Measurements from ENCODE around the gene RDM1.
A peak's percentile ranks its signal among the peaks of the same experiment; 100 is the strongest.

The RDM1 gene

DNA sequence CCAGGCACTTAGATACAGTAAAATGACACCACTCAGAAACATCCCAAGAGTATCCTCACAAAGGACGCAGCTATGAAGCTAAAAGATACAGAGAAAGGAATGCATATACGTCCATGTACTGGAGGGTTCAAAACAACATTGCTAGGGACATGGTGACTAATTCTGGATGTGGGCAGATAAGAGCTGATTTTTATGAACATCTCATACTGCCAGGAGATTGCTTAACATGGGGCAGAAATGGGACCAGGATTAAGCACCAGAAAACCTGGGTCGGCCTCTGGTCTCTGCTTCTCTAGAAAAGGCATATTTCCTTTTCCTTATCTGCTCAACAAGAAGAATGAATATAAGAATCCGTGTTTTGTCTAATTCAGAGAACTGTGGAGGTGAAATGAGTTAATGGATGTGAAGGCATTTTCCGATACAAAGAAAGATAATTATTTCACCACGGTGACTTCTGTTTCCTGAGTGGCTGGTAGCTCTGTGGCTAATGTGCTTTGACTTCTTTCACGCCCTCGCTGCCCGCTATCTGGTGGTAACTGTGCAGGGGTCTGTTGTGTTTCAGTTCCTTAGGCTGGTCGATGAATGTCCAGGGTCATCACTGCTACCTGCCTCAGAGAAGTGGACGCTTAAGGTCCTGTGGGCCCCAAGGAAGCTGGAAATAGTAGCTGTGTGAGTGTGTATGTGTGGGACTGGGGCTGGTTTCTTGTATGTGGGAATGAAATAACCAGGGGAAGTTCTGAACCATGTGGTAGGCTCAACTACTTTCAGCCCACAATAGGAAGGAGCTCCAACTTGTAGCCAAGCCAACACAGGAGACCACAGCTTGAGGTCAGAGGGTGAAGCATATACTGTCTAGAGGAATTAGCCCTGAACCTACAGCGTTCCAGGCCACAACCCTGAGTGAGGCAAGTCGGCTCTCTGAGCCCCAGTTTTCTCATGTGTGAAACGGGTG, 34.7 kb downstream of the RDM1 start:
- peak; percentile 91 for DNase-seq (ENCODE audit: low read depth in 1 of 2, low spot score in 1 of 2)
- Histone ChIP-seq H3K27me3 (ENCODE audit: insufficient read depth, poor library complexity, severe bottlenecking) (no peaks in the 10 kb centered on the region), H3K4me3 (replicated peaks; ENCODE audit: insufficient read depth, low read length) (no peak overlapping the region), H3K27ac (replicated peaks) (peak overlapping the region; percentile 87)
- TF ChIP-seq GABPA (IDR thresholded peaks at IDR 0.05; ENCODE audit: low read depth) = no peak
- no peak; the same call in 1 of the 2 replicates for TF ChIP-seq SPI1 (IDR thresholded peaks at IDR 0.05; ENCODE audit: borderline replicate concordance, low read depth)
- TF ChIP-seq CTCF (IDR thresholded peaks at IDR 0.05; ENCODE audit: insufficient read depth, low read length) = no peak
- TF ChIP-seq POLR2AphosphoS5 (IDR thresholded peaks at IDR 0.05; ENCODE audit: low read depth) = peak; percentile 69

DNA sequence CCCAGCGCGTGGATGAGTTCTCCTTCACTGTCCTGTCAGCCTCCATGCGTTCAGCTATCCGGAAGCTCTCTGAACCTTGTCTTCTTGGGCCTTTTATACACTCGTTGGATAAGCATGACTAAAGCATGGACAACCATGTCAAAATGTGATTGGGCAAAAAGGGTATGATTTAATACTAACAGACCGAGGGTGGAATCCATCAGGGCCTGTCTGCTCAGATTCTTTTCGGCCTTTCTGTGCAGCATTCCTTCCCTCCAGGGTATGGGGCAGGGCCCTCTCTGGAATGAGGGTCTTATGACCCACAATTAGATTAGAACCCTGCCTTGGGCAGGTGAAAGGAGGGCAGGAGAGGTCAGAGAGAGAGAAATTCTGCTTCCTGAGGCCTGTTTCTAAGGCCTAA, 36.4 kb downstream of the RDM1 start:
- TF ChIP-seq REST (IDR thresholded peaks at IDR 0.05; ENCODE audit: insufficient replicate concordance, low read depth) = no peak
- TF ChIP-seq CTCF (IDR thresholded peaks at IDR 0.05; ENCODE audit: insufficient read depth, low read length) = no peak
- no peak for TF ChIP-seq SPI1 (IDR thresholded peaks at IDR 0.05; ENCODE audit: borderline replicate concordance, low read depth)
- TF ChIP-seq GABPA (IDR thresholded peaks at IDR 0.05; ENCODE audit: low read depth) = no peak
- no peak for TF ChIP-seq POLR2AphosphoS5 (IDR thresholded peaks at IDR 0.05; ENCODE audit: low read depth)
- no peak overlapping the region for H3K27ac ChIP-seq (replicated peaks)
- no peak overlapping the region for H3K4me3 ChIP-seq (replicated peaks; ENCODE audit: insufficient read depth, low read length)
- no peak for DNase-seq (ENCODE audit: low read depth in 1 of 2, low spot score in 1 of 2)
- no peaks in the 10 kb centered on the region for H3K27me3 ChIP-seq (ENCODE audit: insufficient read depth, poor library complexity, severe bottlenecking)

- no peak overlapping the region for H3K4me3 ChIP-seq (replicated peaks; ENCODE audit: insufficient read depth, low read length)
- no peak for TF ChIP-seq SPI1 (IDR thresholded peaks at IDR 0.05; ENCODE audit: borderline replicate concordance, low read depth)
- TF ChIP-seq CTCF (IDR thresholded peaks at IDR 0.05; ENCODE audit: insufficient read depth, low read length) = no peak
- TF ChIP-seq GABPA (IDR thresholded peaks at IDR 0.05; ENCODE audit: low read depth) = no peak
- no peak for TF ChIP-seq POLR2AphosphoS5 (IDR thresholded peaks at IDR 0.05; ENCODE audit: low read depth)
- no peak for TF ChIP-seq REST (IDR thresholded peaks at IDR 0.05; ENCODE audit: insufficient replicate concordance, low read depth)
- no peak for DNase-seq (ENCODE audit: low read depth in 1 of 2, low spot score in 1 of 2)
- H3K27me3 ChIP-seq (ENCODE audit: insufficient read depth, poor library complexity, severe bottlenecking) = no peaks in the 10 kb centered on the region
- H3K27ac ChIP-seq (replicated peaks) = no peak overlapping the region
These were observed 36.8 kb downstream of the RDM1 start for GRCh38 chr17:35893751-35894150.
